ENCODE data around the gene ZFYVE28. TPM values are rescaled to one million over a fixed set of nuclear protein-coding genes. Genes with fewer than 3 reads are reported as not detected.

ZFYVE28 gene
- total RNA-seq, 5 donors from 2014 or later (not counting 1 experiment from before 2014, with no cell fraction given): 33.4 to 56.2 (median 45.4) TPM

- H3K36me3 ChIP-seq (ENCODE audit: control insufficient read depth in 2 of 2, extremely low read depth in 1 of 2, insufficient read depth in 1 of 2, low read length in 1 of 2): no peaks in the 10 kb centered on the region
- Mint-ChIP-seq H3K27ac (no peak overlapping the region), H3K9me3 (peaks cover 0 to 10% (median 0%) of the 10 kb centered on the region in 3 donors), H3K4me1 (no peaks in the 10 kb centered on the region), H3K36me3 (peaks cover 26% of the 10 kb centered on the region), H3K4me3 (no peak overlapping the region), H3K27me3 (no peaks in the 10 kb centered on the region)
- POLR2A ChIA-PET: no interaction called here
- no peak overlapping the region for H3K27ac ChIP-seq (ENCODE audit: low read length)
- H3K27me3 ChIP-seq (replicated peaks in 1 of 2; ENCODE audit: control insufficient read depth in 2 of 2, extremely low read depth in 1 of 2, insufficient read depth in 2 of 2, low read length in 1 of 2): no peaks in the 10 kb centered on the region
- H3K4me1 ChIP-seq (ENCODE audit: control insufficient read depth in 1 of 2, extremely low read depth in 1 of 2, insufficient read depth in 2 of 2, low read length in 2 of 2): no peaks in the 10 kb centered on the region
- peaks cover 2% of the 10 kb centered on the region for H3K9me3 ChIP-seq
- no peak for ATAC-seq (replicated peaks in 1 of 4)
- 74% methylated on average over 3 of the region's 5 CpGs for WGBS (ENCODE audit: insufficient coverage)
- no peak for DNase-seq
- CTCF ChIA-PET: no interaction called here
- no peak overlapping the region for H3K4me3 ChIP-seq (ENCODE audit: control insufficient read depth in 1 of 2, extremely low read depth in 1 of 2, low read length in 1 of 2)
Measured at GRCh38 chr4:2313366-2313765, 105.1 kb downstream of the ZFYVE28 start.

GRCh38 chr4:2306773-2307410 lies 111.6 kb downstream of the ZFYVE28 start:
- Mint-ChIP-seq H3K36me3 (peaks cover 31% of the 10 kb centered on the region), H3K27me3 (no peaks in the 10 kb centered on the region), H3K4me3 (no peak overlapping the region), H3K9me3 (peaks cover 6 to 15% (median 9%) of the 10 kb centered on the region in 3 donors), H3K27ac (peak overlapping the region in 1 of 2 donors; percentile 22), H3K4me1 (no peaks in the 10 kb centered on the region)
- POLR2A ChIA-PET: no interaction called here
- peaks cover 0 to 5% of the 10 kb centered on the region in 2 donors for H3K36me3 ChIP-seq (ENCODE audit: control insufficient read depth in 2 of 2, extremely low read depth in 1 of 2, insufficient read depth in 1 of 2, low read length in 1 of 2)
- peaks cover 2% of the 10 kb centered on the region for H3K9me3 ChIP-seq
- H3K27me3 ChIP-seq (replicated peaks in 1 of 2; ENCODE audit: control insufficient read depth in 2 of 2, extremely low read depth in 1 of 2, insufficient read depth in 2 of 2, low read length in 1 of 2): no peaks in the 10 kb centered on the region
- H3K27ac ChIP-seq (ENCODE audit: low read length): no peak overlapping the region
- CTCF ChIA-PET: no interaction called here
- DNase-seq (no peak), ATAC-seq (replicated peaks in 1 of 4) (no peak)
- H3K4me1 ChIP-seq (ENCODE audit: control insufficient read depth in 1 of 2, extremely low read depth in 1 of 2, insufficient read depth in 2 of 2, low read length in 2 of 2): no peaks in the 10 kb centered on the region
- 92% methylated on average over 8 of the region's 10 CpGs for WGBS (ENCODE audit: insufficient coverage)
- no peak overlapping the region for H3K4me3 ChIP-seq (ENCODE audit: control insufficient read depth in 1 of 2, extremely low read depth in 1 of 2, low read length in 1 of 2)

- H3K9me3 ChIP-seq: peaks cover 2% of the 10 kb centered on the region
- no peak overlapping the region for H3K4me3 Mint-ChIP-seq
- no peaks in the 10 kb centered on the region for H3K4me1 ChIP-seq (ENCODE audit: control insufficient read depth in 1 of 2, extremely low read depth in 1 of 2, insufficient read depth in 2 of 2, low read length in 2 of 2)
- H3K27ac Mint-ChIP-seq: no peak overlapping the region
- CTCF ChIA-PET: no interaction called here
- POLR2A ChIA-PET: no interaction called here
- DNase-seq: no peak
- peaks cover 6 to 15% (median 9%) of the 10 kb centered on the region in 3 donors for H3K9me3 Mint-ChIP-seq
- no peak overlapping the region for H3K27ac ChIP-seq (ENCODE audit: low read length)
- 96% methylated on average over 4 of the region's 11 CpGs for WGBS (ENCODE audit: insufficient coverage)
- peaks cover 34% of the 10 kb centered on the region for H3K36me3 Mint-ChIP-seq
- peaks cover 0 to 5% of the 10 kb centered on the region in 2 donors for H3K36me3 ChIP-seq (ENCODE audit: control insufficient read depth in 2 of 2, extremely low read depth in 1 of 2, insufficient read depth in 1 of 2, low read length in 1 of 2)
- no peaks in the 10 kb centered on the region for H3K27me3 ChIP-seq (replicated peaks in 1 of 2; ENCODE audit: control insufficient read depth in 2 of 2, extremely low read depth in 1 of 2, insufficient read depth in 2 of 2, low read length in 1 of 2)
- H3K4me3 ChIP-seq (ENCODE audit: control insufficient read depth in 1 of 2, extremely low read depth in 1 of 2, low read length in 1 of 2): no peak overlapping the region
- no peaks in the 10 kb centered on the region for H3K27me3 Mint-ChIP-seq
- no peaks in the 10 kb centered on the region for H3K4me1 Mint-ChIP-seq
- no peak for ATAC-seq (replicated peaks in 1 of 4)
Measured at GRCh38 chr4:2305766-2306501, 112.5 kb downstream of the ZFYVE28 start.

GRCh38 chr4:2304877-2305561 lies 113.4 kb downstream of the ZFYVE28 start:
- H3K9me3 ChIP-seq: peaks cover 2% of the 10 kb centered on the region
- CTCF ChIA-PET: no interaction called here
- Mint-ChIP-seq H3K4me1 (peaks cover 0 to 2% (median 0%) of the 10 kb centered on the region in 3 donors), H3K36me3 (peaks cover 32% of the 10 kb centered on the region), H3K9me3 (peaks cover 6 to 15% (median 9%) of the 10 kb centered on the region in 3 donors), H3K4me3 (no peak overlapping the region), H3K27me3 (no peaks in the 10 kb centered on the region), H3K27ac (no peak overlapping the region)
- 94% methylated on average over 41 of the region's 41 CpGs for WGBS (ENCODE audit: insufficient coverage)
- no peaks in the 10 kb centered on the region for H3K27me3 ChIP-seq (replicated peaks in 1 of 2; ENCODE audit: control insufficient read depth in 2 of 2, extremely low read depth in 1 of 2, insufficient read depth in 2 of 2, low read length in 1 of 2)
- H3K36me3 ChIP-seq (ENCODE audit: control insufficient read depth in 2 of 2, extremely low read depth in 1 of 2, insufficient read depth in 1 of 2, low read length in 1 of 2): peaks cover 0 to 8% of the 10 kb centered on the region in 2 donors
- ATAC-seq (replicated peaks in 1 of 4) (no peak), DNase-seq (no peak)
- H3K27ac ChIP-seq (ENCODE audit: low read length): no peak overlapping the region
- POLR2A ChIA-PET: no interaction called here
- no peaks in the 10 kb centered on the region for H3K4me1 ChIP-seq (ENCODE audit: control insufficient read depth in 1 of 2, extremely low read depth in 1 of 2, insufficient read depth in 2 of 2, low read length in 2 of 2)
- H3K4me3 ChIP-seq (ENCODE audit: control insufficient read depth in 1 of 2, extremely low read depth in 1 of 2, low read length in 1 of 2): no peak overlapping the region

- Histone ChIP-seq H3K9me3 (peaks cover 2% of the 10 kb centered on the region), H3K27ac (ENCODE audit: low read length) (no peak overlapping the region), H3K36me3 (ENCODE audit: control insufficient read depth in 2 of 2, extremely low read depth in 1 of 2, insufficient read depth in 1 of 2, low read length in 1 of 2) (peaks cover 0 to 8% of the 10 kb centered on the region in 2 donors), H3K4me1 (ENCODE audit: control insufficient read depth in 1 of 2, extremely low read depth in 1 of 2, insufficient read depth in 2 of 2, low read length in 2 of 2) (no peaks in the 10 kb centered on the region), H3K4me3 (ENCODE audit: control insufficient read depth in 1 of 2, extremely low read depth in 1 of 2, low read length in 1 of 2) (no peak overlapping the region), H3K27me3 (replicated peaks in 1 of 2; ENCODE audit: control insufficient read depth in 2 of 2, extremely low read depth in 1 of 2, insufficient read depth in 2 of 2, low read length in 1 of 2) (no peaks in the 10 kb centered on the region)
- Mint-ChIP-seq H3K36me3 (peaks cover 31% of the 10 kb centered on the region), H3K4me3 (no peak overlapping the region), H3K4me1 (peaks cover 0 to 5% (median 0%) of the 10 kb centered on the region in 3 donors), H3K27me3 (no peaks in the 10 kb centered on the region), H3K27ac (no peak overlapping the region), H3K9me3 (peaks cover 6 to 12% (median 9%) of the 10 kb centered on the region in 3 donors)
- DNase-seq (no peak), ATAC-seq (replicated peaks in 1 of 4) (no peak)
- ChIA-PET POLR2A (no interaction called here), CTCF (no interaction called here)
- WGBS (ENCODE audit: insufficient coverage): 96% methylated on average over 29 of the region's 32 CpGs
Measured at GRCh38 chr4:2304321-2304876, 114.0 kb downstream of the ZFYVE28 start.

- no peaks in the 10 kb centered on the region for H3K27me3 ChIP-seq (replicated peaks in 1 of 2; ENCODE audit: control insufficient read depth in 2 of 2, extremely low read depth in 1 of 2, insufficient read depth in 2 of 2, low read length in 1 of 2)
- ATAC-seq (replicated peaks in 1 of 4) (no peak), DNase-seq (no peak)
- no peak overlapping the region for H3K4me3 Mint-ChIP-seq
- H3K4me3 ChIP-seq (ENCODE audit: control insufficient read depth in 1 of 2, extremely low read depth in 1 of 2, low read length in 1 of 2): no peak overlapping the region
- 87% methylated on average over 31 of the region's 31 CpGs for WGBS (ENCODE audit: insufficient coverage)
- H3K9me3 ChIP-seq: peaks cover 2% of the 10 kb centered on the region
- H3K27ac ChIP-seq (ENCODE audit: low read length): no peak overlapping the region
- H3K9me3 Mint-ChIP-seq: peaks cover 6 to 9% (median 6%) of the 10 kb centered on the region in 3 donors
- peaks cover 25% of the 10 kb centered on the region for H3K36me3 Mint-ChIP-seq
- no peaks in the 10 kb centered on the region for H3K27me3 Mint-ChIP-seq
- ChIA-PET CTCF (no interaction called here), POLR2A (no interaction called here)
- peaks cover 0 to 11% (median 4%) of the 10 kb centered on the region in 3 donors for H3K4me1 Mint-ChIP-seq
- H3K4me1 ChIP-seq (ENCODE audit: control insufficient read depth in 1 of 2, extremely low read depth in 1 of 2, insufficient read depth in 2 of 2, low read length in 2 of 2): no peaks in the 10 kb centered on the region
- peaks cover 0 to 8% of the 10 kb centered on the region in 2 donors for H3K36me3 ChIP-seq (ENCODE audit: control insufficient read depth in 2 of 2, extremely low read depth in 1 of 2, insufficient read depth in 1 of 2, low read length in 1 of 2)
- H3K27ac Mint-ChIP-seq: no peak overlapping the region
Measured at GRCh38 chr4:2303686-2304320, 114.6 kb downstream of the ZFYVE28 start.
